SH-SY5Y (cell line): ENCODE data around the gene CPED1.

Experiments used
- GATA2 ChIP-seq: IDR thresholded peaks from 2 replicates; pipeline ENCODE4 v1.6.1; 2011; ENCODE audit warnings: mild to moderate bottlenecking, low read depth, low read length
- GATA3 ChIP-seq: IDR thresholded peaks from 2 replicates; pipeline ENCODE4 v1.6.1; 2011; ENCODE audit warnings: low read depth, mild to moderate bottlenecking, low read length, moderate library complexity

DNA sequence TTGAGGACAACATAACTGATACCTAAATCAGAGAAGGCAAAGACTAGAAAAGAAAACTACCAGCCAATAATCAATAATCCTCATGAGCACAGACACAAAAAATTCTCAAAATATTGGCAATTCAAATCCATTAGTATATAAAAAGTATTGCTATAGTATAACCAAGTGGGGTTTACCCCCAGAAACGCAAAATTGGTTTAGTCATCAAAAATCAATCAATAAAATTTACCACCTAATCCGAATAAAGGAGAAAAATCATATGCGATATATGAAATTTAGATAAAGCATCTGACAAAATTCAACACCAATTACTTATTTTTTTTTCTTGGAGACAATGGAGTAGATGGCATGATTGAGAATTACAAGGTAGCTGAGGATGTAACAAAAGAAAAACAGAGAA is 49.2 kb upstream of the CPED1 start:
- no peak for TF ChIP-seq GATA2
- no peak for TF ChIP-seq GATA3
